SK-N-MC (cell line): Measurements from ENCODE around the gene URAD.

Experiments used
- EZH2 ChIP-seq: fragments of 200-600 bp; sonication (generic); IDR thresholded peaks from one replicate; pipeline ENCODE4 v1.6.1; 2017; ENCODE audit warnings: antibody characterized with exemption
- FOXP2 ChIP-seq: optimal IDR thresholded peaks from 2 replicates; pipeline ENCODE3; 2011; ENCODE audit warnings: mild to moderate bottlenecking, moderate library complexity; ENCODE audit not compliant: insufficient read depth; ENCODE audit errors: extremely low read length, control extremely low read depth
- POLR2AphosphoS5 ChIP-seq: IDR thresholded peaks from 2 replicates; pipeline ENCODE4 v1.6.1; 2012; ENCODE audit warnings: mild to moderate bottlenecking, low read depth, low read length, borderline replicate concordance

- no peak for TF ChIP-seq FOXP2
- TF ChIP-seq EZH2, result no peak
- TF ChIP-seq POLR2AphosphoS5, result no peak
These were observed 28.5 kb downstream of the URAD start for GRCh38 chr13:27959976-27960361.
